Endodermal cell (in vitro differentiated cells): ENCODE results near the gene PPP4R1. TPM values are rescaled to one million over a fixed set of nuclear protein-coding genes. Genes with fewer than 3 reads are reported as not detected.

Source experiments
- DNase-seq: peaks from one replicate; pipeline ENCODE4 v3.0.0-alpha.2; 2017
- H3K27ac ChIP-seq: 2 replicates; pipeline ENCODE4 v1.5.1; 2013; ENCODE audit warnings: mild to moderate bottlenecking, low read depth, low read length, moderate library complexity
- H3K27me3 ChIP-seq: 2 replicates; pipeline ENCODE4 v1.6.1; 2013; ENCODE audit warnings: mild to moderate bottlenecking, low read length, moderate library complexity; ENCODE audit not compliant: insufficient read depth, control insufficient read depth, poor library complexity, severe bottlenecking
- H3K36me3 ChIP-seq: 2 replicates; pipeline ENCODE4 v1.7.0; 2013; ENCODE audit warnings: mild to moderate bottlenecking, low read length, moderate library complexity; ENCODE audit not compliant: control insufficient read depth, insufficient read depth
- H3K4me1 ChIP-seq: one replicate; pipeline ENCODE4 v1.7.0; 2013; ENCODE audit warnings: low read length; ENCODE audit not compliant: control insufficient read depth, insufficient read depth
- H3K4me3 ChIP-seq: 2 replicates; pipeline ENCODE4 v1.5.1; 2013; ENCODE audit warnings: mild to moderate bottlenecking, low read length, moderate library complexity
- H3K9ac ChIP-seq: 2 replicates; pipeline ENCODE4 v1.6.1; 2013; ENCODE audit warnings: mild to moderate bottlenecking, low read length, moderate library complexity; ENCODE audit not compliant: poor library complexity, severe bottlenecking; ENCODE audit errors: extremely low read depth
- H3K9me3 ChIP-seq: 2 replicates; pipeline ENCODE4 v1.6.1; 2013; ENCODE audit warnings: mild to moderate bottlenecking, low read length, moderate library complexity; ENCODE audit not compliant: control insufficient read depth
- H3K27ac Mint-ChIP-seq: 2 replicates; pipeline ENCODE4 v1.8.0; 2020; ENCODE audit warnings: mixed read lengths
- H3K27me3 Mint-ChIP-seq: 2 replicates; pipeline ENCODE4 v1.8.0; 2021; ENCODE audit warnings: mild to moderate bottlenecking, mixed read lengths; ENCODE audit not compliant: insufficient read depth
- H3K36me3 Mint-ChIP-seq: 2 replicates; pipeline ENCODE4 v1.8.0; 2020; ENCODE audit warnings: low read depth, mixed read lengths
- H3K4me1 Mint-ChIP-seq: 2 replicates; pipeline ENCODE4 v1.8.0; 2020; ENCODE audit warnings: mixed read lengths
- H3K4me3 Mint-ChIP-seq: 2 replicates; pipeline ENCODE4 v1.8.0; 2020; ENCODE audit warnings: mild to moderate bottlenecking, moderate library complexity, mixed read lengths
- H3K9me3 Mint-ChIP-seq: 2 replicates; pipeline ENCODE4 v1.8.0; 2020; ENCODE audit warnings: mild to moderate bottlenecking, mixed read lengths
- CTCF ChIP-seq: fragments of 200-600 bp; sonication (generic); conservative IDR thresholded peaks from 2 replicates; pipeline ENCODE4 v1.5.0; 2021; ENCODE audit warnings: antibody characterized with exemption, mild to moderate bottlenecking
- WGBS, 2 experiments: methylation state at CpG; one replicate each; pipeline versions ENCODE4 v1.1.5 to v1.1.7; 2013; ENCODE audit warnings: missing lambda C conversion rate in 2 of 2, mixed read lengths in 1 of 2; ENCODE audit not compliant: insufficient coverage in 1 of 2, insufficient read length in 1 of 2; 5-methylcytosine and 5-hydroxymethylcytosine counted together
- total RNA-seq, 2 donors: library from RNA; stranded (reverse); fragmentation: NEBNext Ultra II Directional in 1 of 2; extraction: Animal tissue kit (Norgen Biotek cat#: 25700) in 1 of 2; gene quantifications; 2 replicates in 1 of 2; 3 replicates in 1 of 2; pipeline ENCODE4 v1.2.1, GENCODE V29; 2021

PPP4R1 gene
- total RNA-seq, 2 donors from 2014 or later, result 85.8 to 116 TPM

DNA sequence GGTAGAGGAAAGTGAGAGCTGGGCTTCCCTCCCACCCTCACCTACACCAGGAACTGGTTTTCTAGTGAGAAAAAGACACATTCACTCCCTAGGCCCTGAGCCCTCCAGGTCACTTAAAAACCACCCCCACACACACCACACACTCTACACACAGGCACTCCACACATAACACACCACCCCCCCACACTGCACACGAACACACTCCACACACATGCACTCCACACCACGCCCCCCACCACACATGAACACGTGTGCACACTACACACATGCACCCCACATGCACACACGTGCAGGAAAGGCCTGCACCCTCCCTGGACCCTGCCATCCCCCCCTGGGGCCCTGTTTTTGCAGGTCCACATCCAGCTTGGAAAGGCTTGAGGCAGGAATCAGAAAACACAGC, 71.4 kb downstream of the PPP4R1 start:
- Histone ChIP-seq H3K27ac (no peak overlapping the region), H3K27me3 (no peaks in the 10 kb centered on the region), H3K9ac (no peak overlapping the region), H3K9me3 (no peaks in the 10 kb centered on the region), H3K36me3 (peaks cover 23% of the 10 kb centered on the region), H3K4me3 (no peak overlapping the region), H3K4me1 (peaks cover 4% of the 10 kb centered on the region)
- 90 to 96% methylated on average over 2 to 4 of the region's 4 CpGs for WGBS, 2 experiments
- no peak overlapping the region for H3K4me3 Mint-ChIP-seq
- H3K27me3 Mint-ChIP-seq, result no peaks in the 10 kb centered on the region
- no peak for DNase-seq
- H3K9me3 Mint-ChIP-seq, result no peaks in the 10 kb centered on the region
- no peak for TF ChIP-seq CTCF
- peaks cover 6% of the 10 kb centered on the region for H3K4me1 Mint-ChIP-seq
- peaks cover 31% of the 10 kb centered on the region for H3K36me3 Mint-ChIP-seq
- no peak overlapping the region for H3K27ac Mint-ChIP-seq

DNA sequence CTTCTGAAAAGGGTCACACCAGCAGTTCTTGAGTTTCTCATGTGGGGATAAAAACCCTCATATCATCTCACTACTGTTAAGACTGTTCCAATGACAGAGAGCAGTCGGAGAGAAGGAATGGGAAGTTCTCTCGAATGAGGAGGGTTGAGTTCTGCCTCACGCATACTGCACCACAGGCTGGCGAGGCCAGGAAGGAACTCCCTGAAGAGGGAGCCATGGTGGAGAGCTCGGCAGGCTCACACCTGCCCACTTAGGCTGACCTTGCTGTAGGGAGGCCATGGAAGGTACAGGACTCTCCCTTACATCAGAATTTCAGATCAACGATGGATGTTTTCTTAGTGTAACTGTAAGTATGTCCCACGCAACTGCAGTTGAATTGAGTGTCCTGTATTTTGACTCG, 74.4 kb downstream of the PPP4R1 start:
- TF ChIP-seq CTCF, result no peak
- Mint-ChIP-seq H3K4me3 (no peak overlapping the region), H3K36me3 (peaks cover 28% of the 10 kb centered on the region), H3K27me3 (no peaks in the 10 kb centered on the region), H3K4me1 (no peaks in the 10 kb centered on the region), H3K27ac (no peak overlapping the region), H3K9me3 (no peaks in the 10 kb centered on the region)
- no peaks in the 10 kb centered on the region for H3K4me1 ChIP-seq
- DNase-seq, result no peak
- 87 to 96% methylated on average over 7 to 8 of the region's 8 CpGs for WGBS, 2 experiments
- no peaks in the 10 kb centered on the region for H3K9me3 ChIP-seq
- H3K36me3 ChIP-seq, result peaks cover 12% of the 10 kb centered on the region
- no peaks in the 10 kb centered on the region for H3K27me3 ChIP-seq
- H3K27ac ChIP-seq, result no peak overlapping the region
- no peak overlapping the region for H3K9ac ChIP-seq
- H3K4me3 ChIP-seq, result no peak overlapping the region

GRCh38 chr18:9539283-9539682, 75.1 kb downstream of the PPP4R1 start:
- H3K27ac ChIP-seq, result no peak overlapping the region
- TF ChIP-seq CTCF, result no peak
- H3K27me3 ChIP-seq, result no peaks in the 10 kb centered on the region
- no peaks in the 10 kb centered on the region for H3K4me1 ChIP-seq
- Mint-ChIP-seq H3K4me3 (no peak overlapping the region), H3K9me3 (no peaks in the 10 kb centered on the region), H3K27ac (no peak overlapping the region), H3K4me1 (no peaks in the 10 kb centered on the region), H3K27me3 (no peaks in the 10 kb centered on the region), H3K36me3 (peaks cover 35% of the 10 kb centered on the region)
- 94 to 98% methylated on average over 5 to 6 of the region's 6 CpGs for WGBS, 2 experiments
- no peak for DNase-seq
- H3K9me3 ChIP-seq, result no peaks in the 10 kb centered on the region
- H3K9ac ChIP-seq, result no peak overlapping the region
- peaks cover 18% of the 10 kb centered on the region for H3K36me3 ChIP-seq
- no peak overlapping the region for H3K4me3 ChIP-seq
